Stimulated activated CD4-positive, alpha-beta T cell treated with anti-CD3 and anti-CD28 coated beads, TNF-alpha, amount 100 ng/mL, for 24 hours (primary cell): Measurements from ENCODE around the gene CCDC92.
A peak's percentile ranks its signal among the peaks of the same experiment; 100 is the strongest.

Source experiments
- DNase-seq, 3 experiments: peaks; one replicate each; pipeline ENCODE4 v3.0.0-alpha.2; 2020; ENCODE audit warnings: low read depth in 3 of 3

CCDC92 gene

GRCh38 chr12:123976227-123976826 lies 3.7 kb upstream of the CCDC92 start:
- DNase-seq: no peak

GRCh38 chr12:123973552-123974341 lies 1.1 kb upstream of the CCDC92 start:
- DNase-seq: peak in 1 of 3 experiments; percentile 11

- peak in 1 of 3 experiments; percentile 16 for DNase-seq
Observed at GRCh38 chr12:123971770-123972456, 718 bp downstream of the CCDC92 start.

- no peak for DNase-seq
Observed at GRCh38 chr12:123971449-123971769, 1.2 kb downstream of the CCDC92 start.

- DNase-seq: no peak
Observed at GRCh38 chr12:123967121-123967586, 5.5 kb downstream of the CCDC92 start.

- no peak for DNase-seq
Observed at GRCh38 chr12:123966596-123966995, 6.0 kb downstream of the CCDC92 start.

GRCh38 chr12:123965382-123965781 lies 7.2 kb downstream of the CCDC92 start:
- no peak for DNase-seq

GRCh38 chr12:123963821-123964220 lies 8.8 kb downstream of the CCDC92 start:
- DNase-seq: no peak

- no peak for DNase-seq
Observed at GRCh38 chr12:123962513-123962912, 10.1 kb downstream of the CCDC92 start.

GRCh38 chr12:123961585-123962345 lies 10.9 kb downstream of the CCDC92 start:
- no peak for DNase-seq

GRCh38 chr12:123960856-123961255 lies 11.8 kb downstream of the CCDC92 start:
- no peak for DNase-seq

- no peak for DNase-seq
Observed at GRCh38 chr12:123960029-123960735, 12.4 kb downstream of the CCDC92 start.

GRCh38 chr12:123958876-123959275 lies 13.8 kb downstream of the CCDC92 start:
- DNase-seq: no peak

- no peak for DNase-seq
Observed at GRCh38 chr12:123958462-123958861, 14.2 kb downstream of the CCDC92 start.

GRCh38 chr12:123957196-123957595 lies 15.4 kb downstream of the CCDC92 start:
- DNase-seq: no peak

GRCh38 chr12:123956249-123956648 lies 16.4 kb downstream of the CCDC92 start:
- DNase-seq: no peak

GRCh38 chr12:123954647-123955350 lies 17.8 kb downstream of the CCDC92 start:
- no peak for DNase-seq

GRCh38 chr12:123952037-123952436 lies 20.6 kb downstream of the CCDC92 start:
- no peak for DNase-seq

- DNase-seq: no peak
Observed at GRCh38 chr12:123951467-123951866, 21.2 kb downstream of the CCDC92 start.

- no peak for DNase-seq
Observed at GRCh38 chr12:123950476-123951349, 21.9 kb downstream of the CCDC92 start.
